Measurements from ENCODE around the gene AGPAT4.

DNA sequence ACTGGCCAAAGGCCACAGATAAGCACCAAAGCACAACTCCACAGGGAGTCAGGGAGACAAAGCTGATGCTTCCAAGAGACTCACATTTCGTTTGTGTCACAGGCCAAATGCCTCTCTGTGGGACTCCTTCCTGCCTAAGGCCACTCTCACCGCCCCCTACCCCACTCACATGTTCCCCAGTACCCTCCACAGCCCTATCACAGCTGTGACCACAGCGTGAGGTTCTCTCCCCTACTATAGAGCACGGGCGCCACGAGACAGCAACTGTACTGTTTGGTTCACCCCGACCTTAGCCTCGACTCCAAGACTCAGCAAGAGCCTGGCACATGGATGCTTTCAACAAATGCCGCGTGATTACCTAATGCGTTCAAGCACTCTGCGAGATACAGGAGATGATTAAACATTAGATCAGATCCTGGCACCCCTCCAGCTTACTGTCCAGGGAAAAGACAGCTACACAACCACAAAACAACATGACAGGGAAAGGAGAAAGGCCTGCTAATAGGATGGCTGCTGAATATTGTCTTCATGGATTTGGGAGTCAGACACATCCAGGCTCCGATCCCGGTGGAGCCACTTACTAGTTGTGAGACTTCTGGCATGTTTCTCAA, 105.5 kb downstream of the AGPAT4 start:
- TF ChIP-seq, protein P1, sequence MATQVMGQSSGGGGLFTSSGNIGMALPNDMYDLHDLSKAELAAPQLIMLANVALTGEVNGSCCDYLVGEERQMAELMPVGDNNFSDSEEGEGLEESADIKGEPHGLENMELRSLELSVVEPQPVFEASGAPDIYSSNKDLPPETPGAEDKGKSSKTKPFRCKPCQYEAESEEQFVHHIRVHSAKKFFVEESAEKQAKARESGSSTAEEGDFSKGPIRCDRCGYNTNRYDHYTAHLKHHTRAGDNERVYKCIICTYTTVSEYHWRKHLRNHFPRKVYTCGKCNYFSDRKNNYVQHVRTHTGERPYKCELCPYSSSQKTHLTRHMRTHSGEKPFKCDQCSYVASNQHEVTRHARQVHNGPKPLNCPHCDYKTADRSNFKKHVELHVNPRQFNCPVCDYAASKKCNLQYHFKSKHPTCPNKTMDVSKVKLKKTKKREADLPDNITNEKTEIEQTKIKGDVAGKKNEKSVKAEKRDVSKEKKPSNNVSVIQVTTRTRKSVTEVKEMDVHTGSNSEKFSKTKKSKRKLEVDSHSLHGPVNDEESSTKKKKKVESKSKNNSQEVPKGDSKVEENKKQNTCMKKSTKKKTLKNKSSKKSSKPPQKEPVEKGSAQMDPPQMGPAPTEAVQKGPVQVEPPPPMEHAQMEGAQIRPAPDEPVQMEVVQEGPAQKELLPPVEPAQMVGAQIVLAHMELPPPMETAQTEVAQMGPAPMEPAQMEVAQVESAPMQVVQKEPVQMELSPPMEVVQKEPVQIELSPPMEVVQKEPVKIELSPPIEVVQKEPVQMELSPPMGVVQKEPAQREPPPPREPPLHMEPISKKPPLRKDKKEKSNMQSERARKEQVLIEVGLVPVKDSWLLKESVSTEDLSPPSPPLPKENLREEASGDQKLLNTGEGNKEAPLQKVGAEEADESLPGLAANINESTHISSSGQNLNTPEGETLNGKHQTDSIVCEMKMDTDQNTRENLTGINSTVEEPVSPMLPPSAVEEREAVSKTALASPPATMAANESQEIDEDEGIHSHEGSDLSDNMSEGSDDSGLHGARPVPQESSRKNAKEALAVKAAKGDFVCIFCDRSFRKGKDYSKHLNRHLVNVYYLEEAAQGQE (IDR thresholded peaks at IDR 0.05), result no peak
- TF ChIP-seq, protein P2, sequence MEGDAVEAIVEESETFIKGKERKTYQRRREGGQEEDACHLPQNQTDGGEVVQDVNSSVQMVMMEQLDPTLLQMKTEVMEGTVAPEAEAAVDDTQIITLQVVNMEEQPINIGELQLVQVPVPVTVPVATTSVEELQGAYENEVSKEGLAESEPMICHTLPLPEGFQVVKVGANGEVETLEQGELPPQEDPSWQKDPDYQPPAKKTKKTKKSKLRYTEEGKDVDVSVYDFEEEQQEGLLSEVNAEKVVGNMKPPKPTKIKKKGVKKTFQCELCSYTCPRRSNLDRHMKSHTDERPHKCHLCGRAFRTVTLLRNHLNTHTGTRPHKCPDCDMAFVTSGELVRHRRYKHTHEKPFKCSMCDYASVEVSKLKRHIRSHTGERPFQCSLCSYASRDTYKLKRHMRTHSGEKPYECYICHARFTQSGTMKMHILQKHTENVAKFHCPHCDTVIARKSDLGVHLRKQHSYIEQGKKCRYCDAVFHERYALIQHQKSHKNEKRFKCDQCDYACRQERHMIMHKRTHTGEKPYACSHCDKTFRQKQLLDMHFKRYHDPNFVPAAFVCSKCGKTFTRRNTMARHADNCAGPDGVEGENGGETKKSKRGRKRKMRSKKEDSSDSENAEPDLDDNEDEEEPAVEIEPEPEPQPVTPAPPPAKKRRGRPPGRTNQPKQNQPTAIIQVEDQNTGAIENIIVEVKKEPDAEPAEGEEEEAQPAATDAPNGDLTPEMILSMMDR (IDR thresholded peaks at IDR 0.05), result no peak
- TF ChIP-seq SMC3 (IDR thresholded peaks at IDR 0.05), result no peak
- no peak for TF ChIP-seq POLR2AphosphoS2 (conservative IDR thresholded peaks at IDR 0.05; ENCODE audit: low read length)
- TF ChIP-seq, protein P3, sequence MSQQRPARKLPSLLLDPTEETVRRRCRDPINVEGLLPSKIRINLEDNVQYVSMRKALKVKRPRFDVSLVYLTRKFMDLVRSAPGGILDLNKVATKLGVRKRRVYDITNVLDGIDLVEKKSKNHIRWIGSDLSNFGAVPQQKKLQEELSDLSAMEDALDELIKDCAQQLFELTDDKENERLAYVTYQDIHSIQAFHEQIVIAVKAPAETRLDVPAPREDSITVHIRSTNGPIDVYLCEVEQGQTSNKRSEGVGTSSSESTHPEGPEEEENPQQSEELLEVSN (IDR thresholded peaks at IDR 0.05; ENCODE audit: borderline replicate concordance, low read depth), result peak; percentile 66; the same call in 1 of the 2 replicates
- no peak for TF ChIP-seq ZFP36 (IDR thresholded peaks at IDR 0.05; ENCODE audit: borderline replicate concordance, partially characterized antibody)
- TF ChIP-seq MAZ (IDR thresholded peaks at IDR 0.05; ENCODE audit: borderline replicate concordance, low read depth, low read length), result no peak
- TF ChIP-seq JUN (IDR thresholded peaks at IDR 0.05), result no peak
- no peak for TF ChIP-seq MYC (IDR thresholded peaks at IDR 0.05; ENCODE audit: borderline replicate concordance, low read length)
- no peak for TF ChIP-seq CEBPB (IDR thresholded peaks at IDR 0.05)

Measured in A549 (cell line).